Breast epithelium (tissue), 3 donors: ENCODE results near the gene KCNS3.

Experiments
- CTCF ChIP-seq, 3 donors: fragments of 450-650 bp; IDR thresholded peaks; one replicate each; pipeline ENCODE4 v1.5.1; 2016 to 2017; ENCODE audit warnings: antibody characterized with exemption in 3 of 3, mild to moderate bottlenecking in 3 of 3, moderate library complexity in 3 of 3
- POLR2A ChIP-seq: fragments of 450-650 bp; IDR thresholded peaks from one replicate; pipeline ENCODE4 v1.6.1; 2016; ENCODE audit warnings: antibody characterized with exemption, mild to moderate bottlenecking, moderate library complexity
- POLR2AphosphoS5 ChIP-seq, 3 donors: sonication (generic); formaldehyde crosslinking; IDR thresholded peaks; one replicate each; pipeline ENCODE4 v1.6.1; 2017; ENCODE audit warnings: antibody characterized with exemption in 3 of 3

DNA sequence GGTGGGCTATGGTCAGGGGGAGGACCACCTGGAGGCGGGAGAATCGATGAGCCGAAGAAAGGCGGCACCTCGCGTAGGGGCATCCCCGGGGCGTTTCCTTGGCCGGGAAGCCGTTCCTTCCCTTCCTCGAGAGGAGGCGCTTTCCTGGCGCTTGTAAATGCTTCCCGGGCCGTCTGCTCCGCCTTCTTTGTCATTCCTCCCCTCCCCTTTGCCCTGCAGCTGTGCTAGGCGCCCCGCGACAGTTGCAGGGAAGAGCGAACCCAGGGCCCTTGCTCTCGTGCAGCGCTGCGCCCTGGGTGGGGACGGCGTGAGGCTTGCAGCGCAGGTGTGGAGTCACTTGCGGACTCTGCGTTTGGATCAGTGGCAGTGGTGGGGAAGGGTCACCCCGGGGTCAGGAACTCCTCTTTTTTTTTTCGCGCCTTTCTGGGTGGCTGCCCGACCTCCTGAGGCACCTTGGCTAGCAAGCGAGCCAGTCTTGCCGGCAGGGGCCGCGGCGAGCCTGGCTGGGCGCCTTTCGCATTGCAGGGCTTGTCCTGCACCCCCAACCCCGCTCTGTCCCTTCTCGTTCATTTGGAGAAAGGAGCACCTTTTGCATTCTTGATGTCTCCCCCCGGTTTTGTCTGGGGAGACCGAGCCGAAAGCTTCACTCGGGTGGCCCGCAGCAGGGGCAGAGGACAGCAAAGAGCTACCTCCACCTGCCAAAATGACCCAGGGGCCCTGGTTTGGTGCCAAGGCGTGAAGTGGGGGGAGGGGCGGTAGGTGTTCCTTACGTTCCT lies 858 bp downstream of the KCNS3 start:
- TF ChIP-seq CTCF (IDR thresholded peaks at IDR 0.05): no peak
- TF ChIP-seq POLR2A: no peak
- TF ChIP-seq POLR2AphosphoS5 (IDR thresholded peaks at IDR 0.05): peak in 1 of 3 donors; percentile 29
